Astrocyte of the spinal cord (primary cell): Measurements from ENCODE around the gene ATXN1.
"Not testable (repeated sequence)": the region's sequence is repeated elsewhere in the genome, so short reads cannot be mapped to it uniquely, and the experiment has no call there.

Source experiments
- DNase-seq: peaks from one replicate; pipeline ENCODE4 v3.0.0; 2011; ENCODE audit warnings: low read depth, low spot score
- H3K4me3 ChIP-seq: 2 replicates; pipeline ENCODE4 v1.5.1; 2011; ENCODE audit warnings: low read depth, mild to moderate bottlenecking, low read length, moderate library complexity
- CTCF ChIP-seq: IDR thresholded peaks from 2 replicates; pipeline ENCODE4 v1.5.1; 2012; ENCODE audit warnings: low read depth, mild to moderate bottlenecking, low read length, inconsistent platforms
- in situ Hi-C: cut with HindIII; loops from 2 replicates; pipeline ENCODE4 v1.10.0; 2017; ENCODE audit warnings: low sequenced_read_pairs

The ATXN1 gene

DNA sequence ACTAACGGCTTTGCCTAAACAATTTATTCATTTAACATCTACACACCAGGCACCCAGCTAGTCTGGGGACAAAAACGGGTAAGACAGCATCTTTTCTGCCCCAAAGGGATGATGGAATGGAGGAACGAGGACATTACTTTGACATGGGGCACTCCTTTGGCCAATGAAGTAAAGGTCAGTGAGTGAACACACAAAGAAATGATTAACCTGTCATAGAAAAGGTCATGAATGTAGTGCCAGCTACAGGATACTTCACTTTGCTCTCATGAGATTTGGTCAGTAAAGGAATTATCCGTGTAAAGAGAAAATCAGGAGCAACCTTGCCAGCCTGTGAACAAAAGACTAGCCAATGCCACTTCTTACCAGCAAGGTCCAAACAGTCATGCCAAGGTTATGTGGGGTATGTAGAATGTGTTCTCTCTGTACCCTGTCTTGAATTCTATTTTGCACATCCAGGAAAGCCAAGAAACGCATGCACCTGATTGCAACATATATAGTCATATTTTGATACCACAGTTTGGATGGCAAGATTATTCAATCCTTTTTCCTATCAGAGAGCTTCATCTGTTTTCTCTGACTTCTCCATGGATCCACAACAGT, 377.6 kb downstream of the ATXN1 start:
- TF ChIP-seq CTCF: no peak
- in situ Hi-C loops: no loop called here
- H3K4me3 ChIP-seq: no peak overlapping the region
- no peak for DNase-seq

DNA sequence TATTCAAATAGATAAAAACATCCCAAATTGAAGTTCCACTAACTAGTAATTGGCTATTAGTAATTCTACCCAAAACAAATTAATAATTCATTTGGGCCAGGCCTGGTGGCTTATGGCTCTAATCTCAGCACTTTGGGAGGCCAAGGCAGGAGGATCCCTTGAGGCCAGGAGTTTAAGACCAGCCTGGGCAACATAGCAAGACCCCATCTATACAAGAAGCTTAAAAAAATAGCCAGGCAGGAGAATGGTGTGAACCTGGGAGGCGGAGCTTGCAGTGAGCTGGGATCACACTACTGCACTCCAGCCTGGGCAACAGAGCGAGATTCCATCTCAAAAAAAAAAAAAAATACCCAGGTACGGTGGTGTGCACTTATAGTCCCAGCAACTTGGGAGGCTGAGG, 379.3 kb downstream of the ATXN1 start:
- in situ Hi-C loops, DNase-seq, H3K4me3 ChIP-seq: not testable (repeated sequence)

- TF ChIP-seq CTCF: no peak
- H3K4me3 ChIP-seq: no peak overlapping the region
- no peak for DNase-seq
- in situ Hi-C loops: no loop called here
Observed at GRCh38 chr6:16380220-16380809, 380.9 kb downstream of the ATXN1 start.

DNA sequence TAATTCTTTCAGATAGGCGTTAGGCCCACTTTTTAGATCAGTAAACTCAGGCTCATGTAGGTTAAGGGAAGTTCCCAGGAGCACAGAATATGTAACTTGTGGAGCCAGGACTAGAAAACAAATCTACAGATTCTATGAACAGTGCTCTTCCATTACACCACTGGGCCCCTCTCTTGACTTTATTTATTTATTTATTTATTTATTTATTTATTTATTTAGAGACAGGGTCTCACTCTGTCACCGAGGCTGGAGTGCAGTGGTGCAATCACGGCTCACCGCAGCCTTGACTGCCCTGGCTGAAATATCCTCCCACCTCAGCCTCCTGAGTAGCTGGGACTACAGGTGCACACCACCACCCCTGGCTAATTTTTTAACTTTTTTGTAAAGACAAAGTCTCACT, 382.9 kb downstream of the ATXN1 start:
- DNase-seq, in situ Hi-C loops, H3K4me3 ChIP-seq: not testable (repeated sequence)

GRCh38 chr6:16377470-16377869, 383.8 kb downstream of the ATXN1 start:
- TF ChIP-seq CTCF: no peak
- in situ Hi-C loops: no loop called here

GRCh38 chr6:16375843-16376242, 385.4 kb downstream of the ATXN1 start:
- TF ChIP-seq CTCF: no peak
- in situ Hi-C loops: no loop called here
- no peak for DNase-seq
- no peak overlapping the region for H3K4me3 ChIP-seq

More at GRCh38 chr6:16377470-16377869, 383.8 kb downstream of the ATXN1 start:
- no peak overlapping the region for H3K4me3 ChIP-seq
- no peak for DNase-seq

DNA sequence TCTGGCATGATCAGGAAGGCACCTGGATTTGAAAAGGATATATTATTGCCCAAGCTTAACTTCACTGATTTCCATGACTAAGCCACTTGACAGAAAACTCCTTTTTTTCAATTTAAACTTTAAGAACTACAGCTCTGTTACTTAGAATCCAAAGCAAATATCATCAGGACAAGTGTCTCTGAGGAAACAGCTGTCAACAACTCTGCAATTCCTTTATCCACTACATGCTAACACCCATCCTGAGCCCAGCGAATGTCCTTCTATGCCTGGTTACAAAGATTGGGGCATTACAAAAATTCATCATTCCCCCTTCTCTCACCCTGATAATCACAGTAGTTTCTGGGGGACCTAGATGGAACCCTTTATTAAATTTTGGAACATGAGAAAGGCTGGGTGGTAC, 386.1 kb downstream of the ATXN1 start:
- in situ Hi-C loops: no loop called here
- no peak overlapping the region for H3K4me3 ChIP-seq
- DNase-seq: no peak
- no peak for TF ChIP-seq CTCF
